Measurements from ENCODE around the gene KIF21B.

Gene KIF21B

DNA sequence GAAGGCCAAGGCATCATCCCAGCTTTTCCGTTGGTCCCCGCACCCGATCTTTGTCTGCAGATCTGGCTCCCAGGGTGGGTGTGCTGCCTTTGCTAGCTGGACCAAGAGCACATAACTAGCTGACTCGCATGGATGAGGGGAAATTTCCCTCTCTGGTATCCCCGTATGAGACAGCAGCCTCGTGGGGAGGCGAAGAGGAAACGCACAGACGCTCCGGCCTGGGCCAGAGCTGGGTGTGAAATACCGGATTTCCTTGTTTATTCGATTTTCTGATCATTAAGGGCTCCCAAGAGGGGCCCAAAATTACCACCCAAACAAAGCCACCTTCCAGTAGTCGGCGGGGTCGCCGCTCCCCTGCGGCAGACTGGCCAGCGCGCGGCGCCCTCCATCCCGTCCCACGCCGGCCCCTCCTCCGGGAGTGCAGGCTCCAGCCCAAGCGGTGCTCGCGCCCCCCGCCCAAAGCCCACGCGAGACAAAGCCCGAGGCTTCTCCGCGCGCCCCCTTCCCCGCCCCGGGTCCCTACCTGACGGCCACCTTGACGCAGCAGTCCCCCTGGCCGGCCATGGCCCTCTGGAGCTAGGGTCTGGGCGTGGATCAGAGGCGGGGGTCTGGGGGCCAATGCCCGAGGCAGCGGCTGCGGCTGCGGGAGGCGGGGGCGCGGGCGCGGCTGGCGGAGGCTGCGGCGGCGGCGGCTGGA, 546 bp downstream of the KIF21B start:
- Mint-ChIP-seq H3K4me3 (peak overlapping the region; percentile 98), H3K4me1 (peaks cover 63% of the 10 kb centered on the region), H3K9me3 (no peaks in the 10 kb centered on the region), H3K27ac (ENCODE audit: low read depth) (peak overlapping the region; percentile 96), H3K36me3 (ENCODE audit: insufficient read depth) (peaks cover 12% of the 10 kb centered on the region), H3K27me3 (no peaks in the 10 kb centered on the region)
- DNase-seq (ENCODE audit: low spot score in 2 of 2) (peak in 1 of 2 donors; percentile 23), ATAC-seq (replicated peaks; ENCODE audit: extremely low read depth, poor library complexity, severe bottlenecking) (peak; percentile 20)

DNA sequence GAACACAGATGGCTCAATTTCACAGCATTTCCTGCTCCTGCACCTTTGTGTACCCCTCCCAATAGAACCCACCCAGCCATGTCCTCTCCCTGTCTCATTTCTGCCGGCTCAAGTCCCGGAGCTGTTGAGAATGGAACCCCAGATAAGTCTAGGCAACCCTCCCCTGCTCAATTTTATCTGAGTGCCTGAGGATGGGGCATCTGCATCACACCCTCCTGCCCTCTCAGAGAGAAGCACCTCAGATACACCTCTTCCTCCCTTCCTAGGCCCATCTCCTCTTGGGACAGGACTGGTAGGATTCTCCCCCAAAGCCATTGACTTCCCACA, 1.1 kb downstream of the KIF21B start:
- Mint-ChIP-seq H3K4me3 (peak overlapping the region; percentile 98), H3K4me1 (peaks cover 68% of the 10 kb centered on the region), H3K27me3 (no peaks in the 10 kb centered on the region), H3K9me3 (no peaks in the 10 kb centered on the region), H3K36me3 (ENCODE audit: insufficient read depth) (peaks cover 12% of the 10 kb centered on the region), H3K27ac (ENCODE audit: low read depth) (peak overlapping the region; percentile 96)
- no peak for DNase-seq (ENCODE audit: low spot score in 2 of 2)
- no peak for ATAC-seq (replicated peaks; ENCODE audit: extremely low read depth, poor library complexity, severe bottlenecking)

DNA sequence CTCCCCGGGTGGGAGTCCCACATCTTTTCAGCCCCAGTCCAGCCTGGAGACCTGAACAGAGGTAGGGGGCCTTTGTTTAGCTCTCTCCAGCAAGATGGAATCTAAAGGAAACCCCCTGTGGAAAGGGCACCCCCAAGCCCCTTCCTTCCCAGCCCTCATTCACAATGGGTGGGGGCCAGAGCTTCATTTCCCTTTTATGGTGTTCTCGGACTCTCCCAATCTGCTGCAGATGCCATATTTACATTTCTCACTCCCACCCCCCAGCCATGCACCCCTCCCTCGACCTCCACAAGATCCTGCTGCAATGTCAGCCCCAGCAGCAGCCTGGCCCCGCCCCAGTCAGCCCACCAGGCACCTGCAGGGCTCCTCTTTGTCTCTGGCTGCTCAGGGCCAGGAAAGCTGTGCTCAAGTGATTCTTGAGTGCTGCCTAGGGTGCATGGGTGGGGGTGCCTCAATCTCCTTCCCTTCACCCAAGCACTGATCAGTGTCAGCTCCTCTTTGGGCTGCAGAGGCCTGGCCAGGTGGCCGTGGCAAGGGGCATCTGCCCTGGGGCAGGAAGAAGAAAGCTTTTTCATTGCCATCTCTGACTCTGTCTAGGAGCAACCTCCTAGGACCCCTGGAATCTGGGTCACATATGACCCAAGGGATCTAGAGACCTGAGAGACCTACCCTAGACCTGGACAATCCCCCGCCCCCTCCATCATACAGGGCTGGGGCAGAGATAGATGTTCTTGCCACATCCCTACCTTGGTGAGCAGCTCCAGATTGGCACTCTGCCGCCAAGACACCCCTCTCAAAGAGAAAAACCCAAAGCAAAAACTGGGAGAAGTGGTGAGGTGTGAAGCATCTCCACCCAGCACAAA, 1.7 kb downstream of the KIF21B start:
- Mint-ChIP-seq H3K36me3 (ENCODE audit: insufficient read depth) (peaks cover 12% of the 10 kb centered on the region), H3K9me3 (no peaks in the 10 kb centered on the region), H3K4me3 (peak overlapping the region; percentile 98), H3K27me3 (no peaks in the 10 kb centered on the region), H3K4me1 (peaks cover 72% of the 10 kb centered on the region), H3K27ac (ENCODE audit: low read depth) (peak overlapping the region; percentile 96)
- ATAC-seq (replicated peaks; ENCODE audit: extremely low read depth, poor library complexity, severe bottlenecking) (no peak), DNase-seq (ENCODE audit: low spot score in 2 of 2) (no peak)

DNA sequence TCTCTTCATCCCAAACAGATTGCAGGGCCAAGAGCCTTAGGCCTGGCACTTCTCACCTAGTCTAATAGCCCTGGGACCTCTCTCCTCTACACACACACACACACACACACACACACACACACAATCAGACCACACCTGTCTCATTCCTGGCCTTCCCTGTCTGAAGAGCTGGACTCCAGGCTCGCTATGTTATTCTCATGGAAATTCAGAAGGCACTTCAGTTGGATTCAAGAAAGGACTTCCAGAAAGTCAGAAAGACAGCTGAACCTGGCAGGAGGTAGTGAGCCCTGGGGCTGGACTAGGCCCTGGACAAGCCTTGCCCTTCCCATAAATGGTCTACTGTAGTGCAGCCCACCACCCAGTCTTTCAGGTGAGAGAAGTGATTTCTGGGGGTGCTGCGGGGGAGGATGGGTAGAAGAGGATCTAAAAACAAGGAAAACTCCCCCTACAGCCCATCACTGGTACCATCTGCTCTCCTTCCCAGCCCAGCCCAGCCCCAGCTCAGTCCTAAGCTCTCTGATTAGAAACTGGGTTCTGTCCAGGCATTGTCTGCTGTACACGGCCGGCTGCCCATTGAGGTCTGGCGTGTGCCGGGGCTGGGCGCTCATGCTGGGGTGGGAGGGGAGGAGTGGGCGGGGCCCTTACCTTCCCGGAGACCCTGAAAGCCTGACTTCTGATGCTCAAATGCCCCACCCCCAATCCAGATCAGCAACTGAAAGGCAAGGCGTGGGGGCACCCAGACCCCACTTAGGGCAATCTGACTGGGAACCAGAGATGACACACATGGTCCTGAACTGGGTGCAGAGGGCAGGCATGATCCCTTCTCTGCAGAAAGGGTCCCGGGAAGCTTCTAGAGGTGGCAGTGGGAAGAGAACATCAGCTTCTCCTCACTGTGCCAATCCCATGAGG, 2.5 kb downstream of the KIF21B start:
- ATAC-seq (replicated peaks; ENCODE audit: extremely low read depth, poor library complexity, severe bottlenecking), result no peak
- no peak for DNase-seq (ENCODE audit: low spot score in 2 of 2)

DNA sequence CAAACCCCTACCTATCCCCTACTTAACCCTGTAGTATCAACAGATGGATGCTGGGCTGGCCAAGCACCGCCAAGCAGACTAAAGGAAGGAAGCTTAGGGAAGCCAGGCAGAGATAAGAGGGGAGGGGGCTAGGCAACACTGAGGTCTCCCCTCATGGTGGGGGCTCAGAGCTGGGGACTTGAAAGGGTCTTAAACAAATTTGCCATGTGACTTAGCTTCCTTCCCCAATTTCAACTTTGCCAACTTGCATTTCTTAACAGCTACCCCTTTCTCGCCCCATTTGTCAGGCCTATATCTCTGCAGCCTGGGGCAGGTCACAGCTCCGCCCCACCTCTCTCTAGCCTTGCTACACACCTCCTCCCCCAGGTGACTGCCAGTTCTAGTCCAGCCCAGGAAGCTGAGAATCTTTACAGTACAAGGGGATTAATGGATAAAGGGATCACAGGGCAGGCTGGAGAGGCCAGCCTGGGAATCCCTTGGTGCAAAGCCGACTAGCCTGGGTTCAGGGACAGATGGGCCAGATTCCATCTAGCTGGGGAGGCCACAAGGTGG, 3.4 kb downstream of the KIF21B start:
- Mint-ChIP-seq H3K36me3 (ENCODE audit: insufficient read depth) (peaks cover 12% of the 10 kb centered on the region), H3K4me1 (peaks cover 75% of the 10 kb centered on the region), H3K27ac (ENCODE audit: low read depth) (peak overlapping the region; percentile 96), H3K27me3 (no peaks in the 10 kb centered on the region), H3K9me3 (no peaks in the 10 kb centered on the region), H3K4me3 (peak overlapping the region; percentile 98)
- peak; percentile 22 for ATAC-seq (replicated peaks; ENCODE audit: extremely low read depth, poor library complexity, severe bottlenecking)
- DNase-seq (ENCODE audit: low spot score in 2 of 2), result no peak

More for the DNA sequence above, 2.5 kb downstream of the KIF21B start:
- H3K27ac Mint-ChIP-seq (ENCODE audit: low read depth), result peak overlapping the region; percentile 96
- peaks cover 72% of the 10 kb centered on the region for H3K4me1 Mint-ChIP-seq
- H3K27me3 Mint-ChIP-seq, result no peaks in the 10 kb centered on the region
- H3K36me3 Mint-ChIP-seq (ENCODE audit: insufficient read depth), result peaks cover 13% of the 10 kb centered on the region
- H3K4me3 Mint-ChIP-seq, result peak overlapping the region; percentile 98
- H3K9me3 Mint-ChIP-seq, result no peaks in the 10 kb centered on the region

DNA sequence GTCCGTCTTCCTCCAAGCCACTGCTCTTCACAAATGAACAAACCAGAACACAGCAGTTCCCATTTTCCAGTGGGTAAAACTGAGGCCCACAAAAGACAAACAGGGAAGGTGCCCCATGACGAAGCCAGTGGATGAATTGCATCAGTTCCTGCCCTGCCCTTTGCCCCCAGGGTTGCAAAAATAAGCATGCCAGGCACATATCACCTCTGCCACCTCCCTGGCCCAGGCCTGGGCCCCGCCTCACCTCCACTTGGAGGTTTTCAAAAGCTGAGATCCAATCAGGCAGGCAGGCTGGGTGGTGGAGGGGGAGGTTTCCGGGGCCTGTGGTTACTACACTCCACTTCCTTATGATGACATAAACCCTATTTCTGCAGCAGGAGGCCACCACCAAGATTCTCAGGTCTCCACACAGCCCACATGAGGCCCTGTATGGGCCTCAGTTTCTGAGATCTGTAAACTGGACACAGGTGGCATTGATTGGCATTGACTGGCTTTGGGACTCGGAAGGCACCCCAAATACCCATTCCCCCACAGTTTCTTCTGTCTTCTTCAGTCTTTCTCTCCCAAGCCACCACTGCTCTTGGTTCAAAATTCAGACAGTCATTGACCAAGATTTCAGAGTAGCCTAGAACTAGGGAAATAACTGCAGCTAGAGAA, 4.1 kb downstream of the KIF21B start:
- Mint-ChIP-seq H3K4me1 (peaks cover 81% of the 10 kb centered on the region), H3K36me3 (ENCODE audit: insufficient read depth) (peaks cover 12% of the 10 kb centered on the region), H3K4me3 (peak overlapping the region; percentile 98), H3K9me3 (no peaks in the 10 kb centered on the region), H3K27ac (ENCODE audit: low read depth) (peak overlapping the region; percentile 96), H3K27me3 (no peaks in the 10 kb centered on the region)
- ATAC-seq (replicated peaks; ENCODE audit: extremely low read depth, poor library complexity, severe bottlenecking), result peak; percentile 83
- peak; percentile 69 to 80 for DNase-seq (ENCODE audit: low spot score in 2 of 2)

DNA sequence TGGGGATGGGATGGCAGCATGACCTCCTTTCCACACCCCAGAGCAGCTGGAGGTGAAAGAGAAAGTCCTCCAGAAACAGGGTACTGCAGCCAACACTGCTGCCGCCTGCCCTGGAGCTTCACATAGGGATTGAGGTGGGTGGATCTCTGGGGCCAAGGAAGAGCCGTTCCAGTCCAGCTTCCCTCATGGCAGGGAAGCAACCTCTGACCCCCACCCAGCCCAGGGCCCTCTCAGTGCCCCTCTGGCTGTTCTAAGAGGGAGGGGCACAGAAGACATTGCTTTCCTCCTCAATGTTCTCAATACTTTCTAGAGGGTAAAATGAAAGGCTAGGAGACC, 5.7 kb downstream of the KIF21B start:
- Mint-ChIP-seq H3K27ac (ENCODE audit: low read depth) (peak overlapping the region; percentile 96), H3K4me1 (peaks cover 91% of the 10 kb centered on the region), H3K4me3 (peak overlapping the region; percentile 45), H3K27me3 (no peaks in the 10 kb centered on the region), H3K9me3 (no peaks in the 10 kb centered on the region), H3K36me3 (ENCODE audit: insufficient read depth) (peaks cover 13% of the 10 kb centered on the region)
- DNase-seq (ENCODE audit: low spot score in 2 of 2) (no peak), ATAC-seq (replicated peaks; ENCODE audit: extremely low read depth, poor library complexity, severe bottlenecking) (no peak)

DNA sequence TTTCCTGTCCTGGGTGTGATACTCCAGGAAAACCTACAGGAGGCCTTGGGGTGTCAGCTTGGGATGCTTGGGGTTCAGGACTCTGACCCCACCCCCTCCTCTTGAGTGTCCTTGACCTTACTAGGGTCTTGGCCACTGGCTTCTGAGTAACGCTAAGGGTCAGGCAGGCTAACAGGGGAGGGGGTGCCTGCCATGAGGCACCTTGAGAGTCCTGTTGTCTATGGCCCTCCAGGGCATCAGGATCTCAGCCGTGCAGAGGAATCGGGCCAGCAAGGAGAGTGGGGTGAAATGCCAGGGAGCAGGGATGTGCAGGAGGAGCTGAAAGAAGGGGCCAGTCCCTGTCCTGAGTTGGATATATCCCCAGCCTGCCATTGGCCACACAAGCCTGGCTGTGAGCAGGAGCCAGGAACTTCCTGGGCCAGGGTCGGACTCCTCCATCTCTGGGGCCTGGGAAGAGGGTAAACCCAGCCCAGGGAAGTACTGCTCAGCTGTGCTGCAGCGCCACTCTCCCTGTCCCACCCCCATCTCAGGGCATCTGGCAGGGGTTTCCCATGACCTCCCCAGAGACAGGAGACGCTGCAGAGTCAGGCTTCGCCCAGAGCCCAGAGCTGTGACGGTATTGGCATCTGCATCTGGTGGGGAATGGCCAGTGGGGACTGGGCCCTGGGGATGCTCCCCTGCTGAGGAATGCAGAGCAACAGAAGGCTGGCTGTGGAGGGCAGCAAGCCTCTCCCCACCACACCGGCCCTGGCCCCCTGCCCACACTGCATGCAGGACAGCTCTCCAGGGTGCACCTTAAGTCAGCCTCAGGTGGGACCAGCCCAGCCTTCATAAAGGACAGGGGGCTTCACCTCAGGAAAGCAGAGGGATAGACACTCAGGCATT, 6.3 kb downstream of the KIF21B start:
- Mint-ChIP-seq H3K4me1 (peaks cover 91% of the 10 kb centered on the region), H3K4me3 (peak overlapping the region; percentile 45), H3K9me3 (no peaks in the 10 kb centered on the region), H3K27me3 (no peaks in the 10 kb centered on the region), H3K27ac (ENCODE audit: low read depth) (peak overlapping the region; percentile 96), H3K36me3 (ENCODE audit: insufficient read depth) (peaks cover 9% of the 10 kb centered on the region)
- DNase-seq (ENCODE audit: low spot score in 2 of 2), result no peak
- no peak for ATAC-seq (replicated peaks; ENCODE audit: extremely low read depth, poor library complexity, severe bottlenecking)

DNA sequence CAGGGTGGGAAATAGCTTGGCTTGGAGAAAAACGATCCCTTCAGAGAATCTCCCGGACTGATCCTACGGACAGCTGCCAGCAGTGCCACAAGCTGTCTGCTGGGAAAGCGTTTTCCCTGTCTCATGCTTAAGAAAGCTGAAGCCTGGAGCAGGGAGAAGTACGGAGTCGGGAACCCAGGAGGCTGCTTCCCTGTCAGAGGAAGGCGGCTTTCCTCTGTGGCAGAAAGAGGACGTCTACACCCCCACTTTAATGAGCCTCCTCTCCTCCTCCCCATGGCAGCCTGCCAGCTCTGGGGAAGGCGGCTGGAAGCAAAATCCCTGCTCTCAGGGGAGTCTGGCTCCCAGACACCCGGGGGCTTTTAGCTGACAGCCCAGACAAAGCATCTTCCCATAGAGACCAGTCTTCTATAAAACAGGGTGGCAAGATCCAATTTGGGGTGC, 7.3 kb downstream of the KIF21B start:
- H3K27me3 Mint-ChIP-seq, result no peaks in the 10 kb centered on the region
- H3K9me3 Mint-ChIP-seq, result no peaks in the 10 kb centered on the region
- no peak overlapping the region for H3K27ac Mint-ChIP-seq (ENCODE audit: low read depth)
- H3K4me3 Mint-ChIP-seq, result peak overlapping the region; percentile 48
- DNase-seq (ENCODE audit: low spot score in 2 of 2) (no peak), ATAC-seq (replicated peaks; ENCODE audit: extremely low read depth, poor library complexity, severe bottlenecking) (no peak)
- H3K4me1 Mint-ChIP-seq, result peaks cover 91% of the 10 kb centered on the region
- peaks cover 8% of the 10 kb centered on the region for H3K36me3 Mint-ChIP-seq (ENCODE audit: insufficient read depth)

DNA sequence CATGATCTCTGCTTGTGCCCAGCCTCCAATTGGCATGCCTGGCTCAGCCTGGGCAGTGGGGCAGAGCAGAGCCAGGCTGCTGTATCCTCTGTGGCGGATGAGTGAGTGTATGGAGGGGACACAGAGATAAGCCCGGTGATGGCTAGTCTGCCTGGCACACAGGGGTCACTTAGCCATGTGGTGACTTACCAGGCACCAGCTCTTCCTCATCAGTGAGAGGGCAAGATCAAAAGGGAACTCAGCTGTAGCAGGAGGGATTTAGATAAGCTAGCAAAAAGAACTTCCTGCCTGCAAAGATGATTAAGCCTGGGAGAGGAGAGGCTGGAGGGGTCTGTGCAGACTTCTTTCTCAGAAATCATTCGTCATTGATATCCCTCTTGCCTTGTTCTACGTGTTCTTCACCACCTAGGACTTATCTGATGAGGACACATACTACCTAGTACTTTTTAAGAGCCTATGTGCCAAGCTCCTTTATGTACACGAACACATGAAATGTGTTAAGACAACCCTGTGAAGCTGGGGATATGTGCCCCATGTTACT, 7.9 kb downstream of the KIF21B start:
- no peak overlapping the region for H3K27ac Mint-ChIP-seq (ENCODE audit: low read depth)
- H3K4me3 Mint-ChIP-seq, result peak overlapping the region; percentile 48
- DNase-seq (ENCODE audit: low spot score in 2 of 2) (no peak), ATAC-seq (replicated peaks; ENCODE audit: extremely low read depth, poor library complexity, severe bottlenecking) (no peak)
- peaks cover 87% of the 10 kb centered on the region for H3K4me1 Mint-ChIP-seq
- no peaks in the 10 kb centered on the region for H3K9me3 Mint-ChIP-seq
- H3K27me3 Mint-ChIP-seq, result no peaks in the 10 kb centered on the region
- H3K36me3 Mint-ChIP-seq (ENCODE audit: insufficient read depth), result peaks cover 5% of the 10 kb centered on the region

DNA sequence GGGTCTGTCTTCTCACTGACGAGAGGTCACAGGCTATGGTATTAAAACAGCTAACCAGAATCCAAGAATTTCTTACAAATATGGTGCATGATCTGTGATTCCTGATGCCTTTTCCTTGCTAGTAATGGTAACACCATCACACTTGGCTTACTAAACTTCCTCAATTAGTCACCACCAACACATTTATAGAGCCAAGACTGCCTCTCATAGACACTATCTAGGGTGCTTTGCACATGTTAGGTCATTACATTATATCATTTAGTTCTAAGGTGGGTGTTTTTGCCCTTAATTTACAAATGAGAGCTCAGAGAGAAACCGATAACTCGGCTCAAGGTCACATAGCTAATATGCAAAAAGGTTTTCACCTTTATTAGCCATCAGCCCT, 8.7 kb downstream of the KIF21B start:
- H3K4me1 Mint-ChIP-seq, result peaks cover 79% of the 10 kb centered on the region
- DNase-seq (ENCODE audit: low spot score in 2 of 2) (no peak), ATAC-seq (replicated peaks; ENCODE audit: extremely low read depth, poor library complexity, severe bottlenecking) (no peak)
- no peaks in the 10 kb centered on the region for H3K9me3 Mint-ChIP-seq
- peaks cover 7% of the 10 kb centered on the region for H3K36me3 Mint-ChIP-seq (ENCODE audit: insufficient read depth)
- no peak overlapping the region for H3K27ac Mint-ChIP-seq (ENCODE audit: low read depth)
- no peaks in the 10 kb centered on the region for H3K27me3 Mint-ChIP-seq
- H3K4me3 Mint-ChIP-seq, result no peak overlapping the region

All from central memory CD8-positive, alpha-beta T cell (primary cell).